HG03139 (cell line): Measurements from ENCODE around the gene JAM3.

Experiments
- ATAC-seq: cut with Tn5 transposase; IDR thresholded peaks from one replicate; pipeline ENCODE4 v1.9.1; 2021; ENCODE audit not compliant: unreplicated experiment

Gene JAM3

DNA sequence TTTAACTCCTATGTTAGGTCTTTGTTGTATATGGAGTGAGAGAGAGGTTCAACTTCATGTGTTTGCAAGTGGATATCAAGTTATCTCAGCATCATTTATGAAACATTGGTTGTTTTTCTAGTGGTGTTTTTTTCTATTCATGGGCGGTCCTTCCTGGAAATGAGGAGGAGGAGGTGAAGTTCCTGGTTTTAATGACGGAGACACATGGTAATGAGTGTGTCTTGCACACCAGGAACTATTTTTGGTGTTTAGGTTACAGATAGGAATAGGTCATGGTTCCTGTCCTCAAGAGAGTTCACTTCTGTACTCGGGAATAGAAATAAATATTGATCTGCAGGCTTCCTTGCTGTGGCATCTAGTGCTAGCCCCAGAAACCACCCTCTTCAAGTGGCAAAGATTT is 74.9 kb downstream of the JAM3 start:
- ATAC-seq, result no peak

DNA sequence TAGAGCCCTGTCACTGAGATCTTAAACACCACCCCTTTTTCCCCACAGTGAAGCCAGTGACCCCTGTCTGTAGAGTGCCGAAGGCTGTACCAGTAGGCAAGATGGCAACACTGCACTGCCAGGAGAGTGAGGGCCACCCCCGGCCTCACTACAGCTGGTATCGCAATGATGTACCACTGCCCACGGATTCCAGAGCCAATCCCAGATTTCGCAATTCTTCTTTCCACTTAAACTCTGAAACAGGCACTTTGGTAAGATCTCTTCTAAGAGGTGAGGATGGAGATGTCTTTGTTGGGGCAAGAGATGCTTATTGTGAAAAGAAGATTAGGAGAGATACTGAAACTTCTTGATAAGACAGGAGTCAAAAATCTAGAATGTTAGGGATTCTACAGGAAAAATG is 75.9 kb downstream of the JAM3 start:
- no peak for ATAC-seq

DNA sequence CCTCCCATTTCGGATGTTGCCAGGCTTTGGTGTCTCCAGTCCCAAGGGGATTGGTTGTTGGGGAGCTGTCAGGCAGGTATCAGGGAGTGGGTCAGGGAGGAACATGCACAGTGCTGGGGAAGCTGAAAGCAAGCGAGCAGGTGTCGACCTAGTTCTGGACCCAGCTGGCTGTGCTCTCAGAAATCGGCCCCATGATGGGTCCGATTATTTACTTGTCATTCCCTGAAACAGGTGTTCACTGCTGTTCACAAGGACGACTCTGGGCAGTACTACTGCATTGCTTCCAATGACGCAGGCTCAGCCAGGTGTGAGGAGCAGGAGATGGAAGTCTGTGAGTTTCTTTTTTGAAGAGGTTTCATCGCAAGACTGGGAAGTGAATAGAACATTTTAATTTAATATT is 76.8 kb downstream of the JAM3 start:
- no peak for ATAC-seq

DNA sequence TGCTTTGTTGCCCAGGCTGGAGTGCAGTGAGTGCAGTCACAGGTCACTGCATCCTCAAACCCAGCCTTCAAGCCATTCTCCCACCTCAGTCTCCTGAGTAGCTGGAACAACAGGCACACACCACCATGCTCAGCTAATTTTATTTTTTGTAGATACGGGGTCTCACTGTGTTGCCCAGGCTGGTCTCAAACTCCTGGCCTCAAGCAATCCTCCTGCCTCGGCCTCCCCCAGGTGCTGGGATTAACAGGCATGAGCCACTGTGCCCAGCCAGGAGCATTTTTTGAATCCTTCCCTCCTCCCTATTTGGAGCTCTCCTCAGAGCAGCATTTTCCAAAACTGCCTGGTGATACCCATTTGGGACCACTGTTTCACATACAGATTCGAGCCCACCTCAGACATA is 77.7 kb downstream of the JAM3 start:
- no peak for ATAC-seq

DNA sequence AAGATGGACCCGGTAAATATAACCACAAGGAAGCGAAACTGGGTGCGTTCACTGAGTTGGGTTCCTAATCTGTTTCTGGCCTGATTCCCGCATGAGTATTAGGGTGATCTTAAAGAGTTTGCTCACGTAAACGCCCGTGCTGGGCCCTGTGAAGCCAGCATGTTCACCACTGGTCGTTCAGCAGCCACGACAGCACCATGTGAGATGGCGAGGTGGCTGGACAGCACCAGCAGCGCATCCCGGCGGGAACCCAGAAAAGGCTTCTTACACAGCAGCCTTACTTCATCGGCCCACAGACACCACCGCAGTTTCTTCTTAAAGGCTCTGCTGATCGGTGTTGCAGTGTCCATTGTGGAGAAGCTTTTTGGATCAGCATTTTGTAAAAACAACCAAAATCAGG is 80.5 kb downstream of the JAM3 start:
- ATAC-seq, result no peak

DNA sequence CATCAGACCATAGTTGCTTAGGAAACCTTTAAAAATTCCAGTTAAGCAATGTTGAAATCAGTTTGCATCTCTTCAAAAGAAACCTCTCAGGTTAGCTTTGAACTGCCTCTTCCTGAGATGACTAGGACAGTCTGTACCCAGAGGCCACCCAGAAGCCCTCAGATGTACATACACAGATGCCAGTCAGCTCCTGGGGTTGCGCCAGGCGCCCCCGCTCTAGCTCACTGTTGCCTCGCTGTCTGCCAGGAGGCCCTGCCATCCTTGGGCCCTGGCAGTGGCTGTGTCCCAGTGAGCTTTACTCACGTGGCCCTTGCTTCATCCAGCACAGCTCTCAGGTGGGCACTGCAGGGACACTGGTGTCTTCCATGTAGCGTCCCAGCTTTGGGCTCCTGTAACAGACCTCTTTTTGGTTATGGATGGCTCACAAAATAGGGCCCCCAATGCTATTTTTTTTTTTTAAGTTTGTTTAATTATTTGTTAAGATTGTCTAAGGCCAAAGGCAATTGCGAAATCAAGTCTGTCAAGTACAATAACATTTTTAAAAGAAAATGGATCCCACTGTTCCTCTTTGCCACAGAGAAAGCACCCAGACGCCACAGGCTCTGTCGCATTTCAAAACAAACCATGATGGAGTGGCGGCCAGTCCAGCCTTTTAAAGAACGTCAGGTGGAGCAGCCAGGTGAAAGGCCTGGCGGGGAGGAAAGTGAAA is 81.5 kb downstream of the JAM3 start:
- no peak for ATAC-seq

DNA sequence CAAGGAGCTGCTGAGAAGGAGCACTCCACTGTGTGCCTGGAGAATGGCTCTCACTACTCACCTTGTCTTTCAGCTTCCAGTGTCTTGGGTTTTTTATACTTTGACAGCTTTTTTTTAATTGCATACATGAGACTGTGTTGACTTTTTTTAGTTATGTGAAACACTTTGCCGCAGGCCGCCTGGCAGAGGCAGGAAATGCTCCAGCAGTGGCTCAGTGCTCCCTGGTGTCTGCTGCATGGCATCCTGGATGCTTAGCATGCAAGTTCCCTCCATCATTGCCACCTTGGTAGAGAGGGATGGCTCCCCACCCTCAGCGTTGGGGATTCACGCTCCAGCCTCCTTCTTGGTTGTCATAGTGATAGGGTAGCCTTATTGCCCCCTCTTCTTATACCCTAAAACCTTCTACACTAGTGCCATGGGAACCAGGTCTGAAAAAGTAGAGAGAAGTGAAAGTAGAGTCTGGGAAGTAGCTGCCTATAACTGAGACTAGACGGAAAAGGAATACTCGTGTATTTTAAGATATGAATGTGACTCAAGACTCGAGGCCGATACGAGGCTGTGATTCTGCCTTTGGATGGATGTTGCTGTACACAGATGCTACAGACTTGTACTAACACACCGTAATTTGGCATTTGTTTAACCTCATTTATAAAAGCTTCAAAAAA is 82.3 kb downstream of the JAM3 start:
- no peak for ATAC-seq

DNA sequence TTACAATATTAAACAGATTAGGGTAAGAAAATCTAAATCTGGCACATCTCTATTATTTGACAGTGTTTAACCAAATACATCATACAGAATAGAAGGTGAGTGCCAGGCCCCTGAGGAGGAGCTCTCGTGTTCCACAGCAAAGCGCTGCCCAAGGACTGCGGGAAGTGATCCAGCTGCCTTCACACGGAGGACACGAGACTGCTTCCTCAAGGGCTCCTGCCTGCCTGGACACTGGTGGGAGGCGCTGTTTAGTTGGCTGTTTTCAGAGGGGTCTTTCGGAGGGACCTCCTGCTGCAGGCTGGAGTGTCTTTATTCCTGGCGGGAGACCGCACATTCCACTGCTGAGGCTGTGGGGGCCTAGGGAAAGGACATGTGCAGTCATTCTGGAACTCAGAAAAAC is 83.8 kb downstream of the JAM3 start:
- ATAC-seq, result no peak

DNA sequence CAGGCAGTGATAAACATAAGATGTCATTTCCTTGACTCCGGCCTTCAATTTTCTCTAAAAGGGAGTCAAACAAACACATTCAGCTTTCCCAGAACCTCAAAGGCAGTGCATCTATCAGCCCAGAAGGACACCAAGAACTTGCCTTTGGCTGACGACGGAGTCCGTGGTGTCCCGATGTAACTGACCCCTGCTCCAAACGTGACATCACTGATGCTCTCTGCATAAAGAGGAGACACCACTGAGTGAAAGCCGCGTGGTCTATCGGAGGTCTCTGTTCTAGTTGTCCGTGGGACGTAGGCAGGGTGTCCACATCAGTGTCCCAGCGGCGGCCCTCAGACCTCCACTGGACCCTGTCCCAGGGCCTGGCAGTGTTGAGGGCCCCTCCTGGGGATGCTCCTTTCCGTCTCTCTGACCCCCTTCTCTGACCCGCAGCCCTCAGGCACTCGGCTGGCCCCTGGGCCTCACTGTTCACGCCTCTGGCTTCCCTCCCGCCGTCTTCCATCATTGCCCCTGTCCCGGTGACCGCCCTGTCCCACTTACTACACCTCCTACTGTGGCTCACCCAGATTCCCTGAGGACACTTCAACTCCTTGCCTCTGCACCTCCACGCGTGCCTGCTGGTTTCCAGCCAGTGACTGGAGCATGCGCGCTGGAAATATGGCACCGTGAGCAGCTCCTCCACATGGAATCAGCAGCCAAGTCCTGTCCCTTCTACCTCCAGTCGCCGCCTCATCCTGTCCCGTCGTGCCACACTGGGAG is 84.5 kb downstream of the JAM3 start:
- no peak for ATAC-seq

DNA sequence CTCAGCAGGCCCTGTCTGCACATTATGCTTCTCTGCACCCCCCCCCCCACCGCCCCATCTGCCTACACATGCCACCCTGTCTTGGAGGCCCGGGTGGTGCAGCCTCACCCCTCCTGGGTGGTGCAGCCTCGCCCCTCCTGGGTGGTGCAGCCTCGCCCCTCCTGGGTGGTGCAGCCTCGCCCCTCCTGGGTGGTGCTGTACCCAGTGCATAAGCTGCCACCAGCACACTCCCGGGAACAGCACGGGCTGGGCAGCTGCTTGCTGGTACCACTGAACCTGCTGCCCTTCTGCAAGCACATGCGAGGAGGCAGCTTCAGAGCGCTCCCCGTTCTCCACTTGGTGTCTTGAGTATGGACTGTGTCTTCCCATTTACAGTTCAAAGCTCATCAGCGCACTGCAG is 85.6 kb downstream of the JAM3 start:
- ATAC-seq, result no peak

DNA sequence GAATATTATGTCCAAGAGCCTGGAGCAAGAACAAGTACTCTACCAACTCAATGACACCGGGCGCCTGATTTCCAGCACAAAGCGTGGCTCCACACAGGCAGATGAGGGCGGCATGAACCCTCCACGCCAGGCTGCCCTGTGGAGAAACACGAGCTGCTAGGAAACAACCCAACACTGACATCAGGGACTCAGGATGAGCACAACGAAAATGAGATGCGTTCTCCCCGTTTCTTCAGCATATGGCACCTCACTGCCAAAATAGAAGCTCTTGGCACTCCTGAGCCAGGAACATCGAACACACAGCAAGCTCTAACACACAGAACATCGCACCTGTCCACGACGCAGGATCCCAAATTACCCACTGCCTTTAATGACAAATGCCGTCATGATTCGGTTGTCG is 86.6 kb downstream of the JAM3 start:
- no peak for ATAC-seq

DNA sequence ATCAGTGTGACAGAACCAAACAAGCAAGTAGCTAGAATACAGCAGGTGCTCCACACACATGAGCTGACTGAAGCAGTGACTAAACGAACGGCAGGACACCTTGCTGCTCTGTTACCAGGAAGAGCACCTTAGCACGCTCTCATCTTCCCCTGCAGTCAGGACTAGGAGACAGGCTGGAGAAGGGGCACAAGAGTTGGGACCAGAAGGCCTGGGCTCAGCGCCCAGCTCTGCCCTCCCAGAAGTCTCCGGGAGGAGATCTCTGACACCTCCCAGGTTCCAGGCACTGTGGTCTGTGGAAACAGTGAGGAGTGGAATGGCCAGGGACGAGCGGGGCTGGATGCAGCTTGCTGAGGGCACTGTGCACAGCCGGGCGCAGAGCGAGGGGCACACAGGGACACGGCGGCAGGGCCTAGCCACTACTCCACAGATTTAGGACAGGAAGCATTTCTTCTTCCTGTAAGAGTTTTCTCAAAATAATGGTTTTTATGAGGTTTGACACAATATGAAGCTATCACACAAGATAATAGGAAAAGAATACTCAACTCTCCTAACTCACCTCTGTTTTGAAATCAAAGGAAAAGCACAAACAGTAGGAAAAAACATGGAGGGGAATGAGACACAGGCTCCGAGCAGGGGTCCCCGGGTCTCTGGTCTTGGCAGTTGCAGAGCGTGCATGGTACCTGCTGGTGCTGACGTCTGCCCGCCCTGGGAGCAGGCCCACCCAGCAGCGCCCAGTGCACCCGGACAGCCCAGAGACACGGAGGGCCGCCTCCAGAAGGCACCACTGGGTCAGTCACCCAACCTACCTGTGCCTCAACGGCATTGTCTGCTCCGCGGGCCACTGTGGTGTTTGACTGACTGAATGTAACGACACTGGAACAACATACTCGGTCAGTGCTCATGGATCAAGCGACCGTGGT is 87.3 kb downstream of the JAM3 start:
- no peak for ATAC-seq

DNA sequence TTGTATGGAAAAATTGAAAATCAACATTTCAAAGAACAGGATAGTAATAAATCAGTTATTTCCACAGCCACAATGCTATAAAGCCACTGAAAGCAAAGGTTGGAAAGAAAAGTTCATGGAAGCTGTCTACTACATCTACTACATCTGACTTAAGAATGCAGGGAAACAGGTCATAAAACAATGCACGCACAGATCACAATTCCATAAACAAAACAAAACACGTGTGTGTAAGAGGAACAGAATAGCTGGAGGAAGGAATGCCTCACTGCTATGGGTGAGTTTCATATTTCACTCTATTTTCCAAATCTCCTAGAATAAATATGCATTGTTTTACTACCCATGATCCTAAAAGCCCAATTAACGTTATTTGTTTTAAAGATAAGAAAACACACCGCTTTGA is 88.6 kb downstream of the JAM3 start:
- no peak for ATAC-seq

DNA sequence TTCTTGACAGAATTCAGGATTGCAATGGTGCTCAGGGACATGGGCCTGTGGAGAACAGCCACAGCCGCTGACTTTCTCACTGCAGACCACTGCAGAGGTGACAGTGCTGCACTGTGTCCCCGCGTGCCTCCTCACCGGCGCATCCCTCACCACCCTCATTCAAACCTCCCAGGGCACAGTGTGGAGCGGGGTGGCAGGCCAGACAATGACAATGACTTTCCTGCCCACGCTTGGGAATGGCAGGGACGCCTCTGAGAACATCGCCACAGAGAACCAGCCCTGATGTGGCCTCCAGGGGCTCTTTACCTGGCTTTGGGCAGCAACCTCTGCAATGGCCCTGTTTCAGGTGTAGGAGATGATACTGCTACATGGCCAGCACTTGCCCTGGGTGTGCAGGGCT is 89.2 kb downstream of the JAM3 start:
- ATAC-seq, result no peak

DNA sequence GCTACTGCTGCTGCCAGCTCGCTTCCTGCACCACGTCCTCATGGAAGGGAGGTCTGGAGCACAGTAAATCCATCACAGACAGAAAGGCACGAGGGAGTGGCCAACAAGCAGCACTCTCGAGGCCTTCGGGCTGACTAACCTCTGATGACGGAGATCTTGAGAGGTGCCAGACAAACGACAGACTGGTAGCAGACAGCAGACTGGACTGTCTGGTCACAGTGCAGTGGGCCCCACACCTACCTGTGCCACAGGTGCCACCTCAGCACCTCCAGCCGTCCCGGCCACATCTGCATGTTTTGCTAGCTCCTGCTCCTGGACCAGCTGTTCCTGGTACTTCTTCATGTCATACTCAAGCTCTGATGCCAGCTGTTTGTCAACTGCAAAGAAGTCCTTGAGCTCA is 90.8 kb downstream of the JAM3 start:
- ATAC-seq, result no peak

DNA sequence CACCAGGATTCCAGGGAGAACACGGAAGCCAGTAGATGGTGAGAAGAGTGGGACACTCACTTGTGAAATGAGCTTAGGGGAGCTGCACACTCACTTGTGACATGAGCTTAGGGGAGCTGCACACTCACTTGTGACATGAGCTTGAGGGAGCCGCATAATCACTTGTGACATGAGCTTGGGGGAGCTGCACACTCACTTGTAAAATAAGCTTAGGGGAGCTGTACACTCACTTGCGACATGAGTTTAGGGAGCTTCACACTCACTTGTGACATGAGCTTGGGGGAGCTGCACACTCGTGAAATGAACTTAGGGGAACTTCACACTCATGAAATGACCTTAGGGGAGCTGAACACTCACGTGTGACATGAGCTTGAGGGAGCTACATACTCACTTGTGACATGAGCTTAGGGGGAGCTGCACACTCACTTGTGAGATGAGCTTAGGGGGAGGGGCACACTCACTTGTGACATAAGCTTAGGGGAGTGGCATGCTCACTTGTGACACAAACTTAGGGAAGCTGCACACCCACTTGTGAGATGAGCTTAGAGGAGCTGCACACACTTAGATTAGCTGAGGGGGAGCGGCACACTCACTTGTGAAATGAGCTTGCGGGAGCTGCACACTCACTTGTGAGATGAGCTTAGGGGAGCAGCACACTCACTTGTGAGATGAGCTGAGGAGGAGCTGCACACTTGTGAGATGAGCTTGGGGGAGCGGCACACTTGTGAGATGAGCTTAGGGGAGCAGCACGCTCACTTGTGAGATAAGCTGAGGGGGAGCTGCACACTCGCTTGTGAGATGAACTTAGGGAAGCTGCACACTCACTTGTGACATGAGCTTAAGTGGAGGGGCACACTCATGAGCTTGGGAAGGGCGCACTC is 95.9 kb downstream of the JAM3 start:
- no peak for ATAC-seq

DNA sequence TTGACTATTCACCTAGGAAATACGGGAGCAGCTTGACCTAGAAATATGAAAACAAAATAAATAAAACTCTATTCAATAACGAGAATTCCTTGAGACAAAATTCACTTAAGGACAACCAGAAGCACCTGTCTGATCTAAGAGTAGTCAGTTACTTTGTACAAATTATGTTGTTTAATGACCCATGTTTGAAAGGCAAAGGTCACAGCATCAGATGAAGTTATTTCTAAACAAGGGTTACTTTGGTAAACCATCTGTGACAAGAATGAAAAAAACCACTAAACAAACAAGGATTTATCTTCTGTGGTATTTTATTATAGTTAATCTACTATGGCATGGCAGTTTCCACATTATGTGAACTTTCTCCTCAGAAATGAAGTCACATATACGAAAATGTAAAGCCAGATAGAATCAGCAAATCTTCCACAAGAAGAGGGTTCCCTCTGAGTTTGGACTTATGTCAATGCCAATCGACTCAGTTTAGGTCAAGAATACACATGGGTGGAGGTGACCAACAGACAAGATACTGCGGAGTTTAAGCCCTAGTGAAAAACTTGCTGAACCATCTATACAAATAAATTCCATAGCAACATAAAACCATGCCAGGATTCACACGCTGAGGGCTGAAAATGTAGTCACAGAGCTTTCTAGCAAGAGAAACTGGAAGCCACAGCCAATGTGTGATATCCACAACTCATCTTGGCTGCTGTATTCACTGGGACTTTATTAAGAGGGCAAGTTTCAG is 101.5 kb downstream of the JAM3 start:
- ATAC-seq, result no peak

DNA sequence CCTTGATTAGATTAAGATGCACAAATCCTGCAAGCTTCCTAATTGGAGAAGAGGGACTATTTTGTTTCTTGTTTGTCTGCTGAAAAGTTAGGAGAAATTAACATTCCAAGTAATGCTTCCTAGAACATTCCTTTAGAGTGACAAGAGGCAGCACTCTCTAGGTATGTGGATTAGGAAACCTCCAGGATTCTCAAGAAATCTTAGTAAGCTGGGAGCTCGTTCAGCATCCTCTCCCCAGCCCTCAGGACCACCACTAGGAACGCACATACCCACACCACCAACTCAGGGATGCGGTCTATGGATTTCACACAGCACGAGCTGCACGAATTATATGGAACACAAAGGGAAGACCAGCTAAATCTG is 102.0 kb downstream of the JAM3 start:
- no peak for ATAC-seq

DNA sequence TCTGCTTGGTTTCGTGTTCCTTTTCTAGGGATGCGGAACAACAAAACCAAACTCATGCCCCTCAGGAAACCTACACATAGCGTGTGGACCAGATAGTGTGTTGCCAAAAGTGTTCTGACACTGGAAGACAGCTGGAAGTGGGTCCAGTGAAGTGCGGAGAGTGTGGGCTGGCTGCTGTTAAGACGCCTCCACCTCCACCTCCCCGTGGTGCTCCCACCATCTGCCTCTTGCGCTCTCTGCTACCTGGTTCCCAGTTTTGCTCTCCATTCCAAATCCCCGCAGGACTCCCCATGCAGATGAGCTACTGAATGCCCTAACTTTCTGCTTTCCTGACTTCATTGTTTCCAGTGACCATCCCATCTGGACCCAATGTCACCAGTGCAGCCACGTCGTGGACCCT is 103.1 kb downstream of the JAM3 start:
- ATAC-seq, result no peak

DNA sequence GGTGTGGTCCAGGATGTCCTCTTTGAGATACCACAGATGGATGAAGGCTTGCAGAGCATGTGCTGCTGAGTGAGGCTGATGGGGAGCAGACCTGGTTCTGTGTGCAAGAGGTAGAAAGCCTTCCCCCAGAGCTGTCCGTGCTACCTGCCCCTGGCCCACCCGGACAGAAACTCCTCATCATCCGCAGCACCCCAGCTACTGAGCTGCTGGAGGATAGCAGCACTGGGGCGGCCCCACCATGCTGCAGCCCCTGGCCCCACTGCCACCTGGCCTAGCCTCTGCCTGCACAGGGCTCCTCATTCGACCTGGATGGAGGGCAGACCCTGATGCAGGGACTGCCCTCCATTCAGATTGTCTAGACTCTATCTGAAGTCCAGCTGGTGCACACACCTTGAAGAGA is 104.4 kb downstream of the JAM3 start:
- no peak for ATAC-seq
